Measurements from ENCODE around the gene FABP6.

The FABP6 gene

GRCh38 chr5:160209917-160210316 is 19.4 kb upstream of the FABP6 start:
- no peak overlapping the region for H3K4me3 ChIP-seq (ENCODE audit: low read depth, low read length)
- no peak overlapping the region for H2BK120ac ChIP-seq (ENCODE audit: insufficient read depth, low read length, poor library complexity)
- H4K8ac ChIP-seq (ENCODE audit: low read depth, low read length): no peak overlapping the region
- H3K23ac ChIP-seq (ENCODE audit: low read length): no peak overlapping the region
- peak; percentile 12 to 66 for DNase-seq
- H4K91ac ChIP-seq (ENCODE audit: low read depth, low read length): no peak overlapping the region
- H3K14ac ChIP-seq (ENCODE audit: low read length): no peak overlapping the region
- no peak overlapping the region for H2BK12ac ChIP-seq (ENCODE audit: low read length)
- no peak overlapping the region for H3K9ac ChIP-seq (ENCODE audit: low read length)
- H2AK5ac ChIP-seq (ENCODE audit: low read length): no peak overlapping the region
- no peaks in the 10 kb centered on the region for H3K36me3 ChIP-seq (ENCODE audit: control insufficient read depth in 1 of 2, insufficient read depth in 2 of 2, low read length in 2 of 2)
- H3K79me1 ChIP-seq (ENCODE audit: low read length): no peaks in the 10 kb centered on the region
- no peaks in the 10 kb centered on the region for H3K79me2 ChIP-seq (ENCODE audit: control insufficient read depth, insufficient read depth, low read length, poor library complexity)
- H3K4me1 ChIP-seq (ENCODE audit: control insufficient read depth in 1 of 2, insufficient read depth in 2 of 2, low read length in 2 of 2): peaks cover 3 to 6% of the 10 kb centered on the region in 2 experiments
- H3K4me2 ChIP-seq (ENCODE audit: low read length): no peak overlapping the region
- H3K27me3 ChIP-seq (ENCODE audit: insufficient read depth, low read length): no peaks in the 10 kb centered on the region
- no peak overlapping the region for H3K18ac ChIP-seq (ENCODE audit: low read length)
- no peak overlapping the region for H3K27ac ChIP-seq (ENCODE audit: low read depth, low read length)
- no peak overlapping the region for H2AFZ ChIP-seq (ENCODE audit: insufficient read depth, low read length, poor library complexity)
- no peak overlapping the region for H2BK5ac ChIP-seq (ENCODE audit: low read depth, low read length, poor library complexity)
- no peaks in the 10 kb centered on the region for H3K9me3 ChIP-seq (ENCODE audit: insufficient read depth, low read depth, low read length)
- WGBS (ENCODE audit: extremely low coverage, insufficient coverage, insufficient read length): no CpG with 5 or more reads among the region's 2 CpGs
- H4K12ac ChIP-seq (ENCODE audit: low read depth, low read length): no peak overlapping the region
- no peak overlapping the region for H3K4ac ChIP-seq (ENCODE audit: low read depth, low read length)

GRCh38 chr5:160210606-160211005 is 18.7 kb upstream of the FABP6 start:
- no CpG with 5 or more reads among the region's 9 CpGs for WGBS (ENCODE audit: extremely low coverage, insufficient coverage, insufficient read length)
- H3K36me3 ChIP-seq (ENCODE audit: control insufficient read depth in 1 of 2, insufficient read depth in 2 of 2, low read length in 2 of 2): no peaks in the 10 kb centered on the region
- no peak for DNase-seq
- H4K12ac ChIP-seq (ENCODE audit: low read depth, low read length): no peak overlapping the region
- no peak overlapping the region for H2AFZ ChIP-seq (ENCODE audit: insufficient read depth, low read length, poor library complexity)
- H3K4me3 ChIP-seq (ENCODE audit: low read depth, low read length): no peak overlapping the region
- no peak overlapping the region for H3K27ac ChIP-seq (ENCODE audit: low read depth, low read length)
- H2BK5ac ChIP-seq (ENCODE audit: low read depth, low read length, poor library complexity): no peak overlapping the region
- no peak overlapping the region for H3K4ac ChIP-seq (ENCODE audit: low read depth, low read length)
- peaks cover 3 to 6% of the 10 kb centered on the region in 2 experiments for H3K4me1 ChIP-seq (ENCODE audit: control insufficient read depth in 1 of 2, insufficient read depth in 2 of 2, low read length in 2 of 2)
- H2BK120ac ChIP-seq (ENCODE audit: insufficient read depth, low read length, poor library complexity): no peak overlapping the region
- H3K79me1 ChIP-seq (ENCODE audit: low read length): no peaks in the 10 kb centered on the region
- H3K4me2 ChIP-seq (ENCODE audit: low read length): no peak overlapping the region
- no peak overlapping the region for H2AK5ac ChIP-seq (ENCODE audit: low read length)
- H3K79me2 ChIP-seq (ENCODE audit: control insufficient read depth, insufficient read depth, low read length, poor library complexity): no peaks in the 10 kb centered on the region
- H3K23ac ChIP-seq (ENCODE audit: low read length): no peak overlapping the region
- no peak overlapping the region for H2BK12ac ChIP-seq (ENCODE audit: low read length)
- H3K14ac ChIP-seq (ENCODE audit: low read length): no peak overlapping the region
- no peak overlapping the region for H3K9ac ChIP-seq (ENCODE audit: low read length)
- H3K9me3 ChIP-seq (ENCODE audit: insufficient read depth, low read depth, low read length): no peaks in the 10 kb centered on the region
- H4K91ac ChIP-seq (ENCODE audit: low read depth, low read length): no peak overlapping the region
- no peak overlapping the region for H3K18ac ChIP-seq (ENCODE audit: low read length)
- H4K8ac ChIP-seq (ENCODE audit: low read depth, low read length): no peak overlapping the region
- H3K27me3 ChIP-seq (ENCODE audit: insufficient read depth, low read length): no peaks in the 10 kb centered on the region

GRCh38 chr5:160211352-160211751 is 18.0 kb upstream of the FABP6 start:
- Histone ChIP-seq H3K9me3 (ENCODE audit: insufficient read depth, low read depth, low read length) (no peaks in the 10 kb centered on the region), H3K4me1 (ENCODE audit: control insufficient read depth in 1 of 2, insufficient read depth in 2 of 2, low read length in 2 of 2) (peaks cover 3 to 6% of the 10 kb centered on the region in 2 experiments), H3K4ac (ENCODE audit: low read depth, low read length) (no peak overlapping the region), H2BK12ac (ENCODE audit: low read length) (no peak overlapping the region), H3K27ac (ENCODE audit: low read depth, low read length) (no peak overlapping the region), H3K36me3 (ENCODE audit: control insufficient read depth in 1 of 2, insufficient read depth in 2 of 2, low read length in 2 of 2) (no peaks in the 10 kb centered on the region), H3K79me2 (ENCODE audit: control insufficient read depth, insufficient read depth, low read length, poor library complexity) (no peaks in the 10 kb centered on the region), H2BK5ac (ENCODE audit: low read depth, low read length, poor library complexity) (no peak overlapping the region), H3K14ac (ENCODE audit: low read length) (no peak overlapping the region), H3K18ac (ENCODE audit: low read length) (no peak overlapping the region), H3K9ac (ENCODE audit: low read length) (no peak overlapping the region), H4K8ac (ENCODE audit: low read depth, low read length) (no peak overlapping the region), H3K4me2 (ENCODE audit: low read length) (no peak overlapping the region), H3K23ac (ENCODE audit: low read length) (no peak overlapping the region), H3K27me3 (ENCODE audit: insufficient read depth, low read length) (no peaks in the 10 kb centered on the region), H2BK120ac (ENCODE audit: insufficient read depth, low read length, poor library complexity) (no peak overlapping the region), H3K4me3 (ENCODE audit: low read depth, low read length) (no peak overlapping the region), H2AK5ac (ENCODE audit: low read length) (no peak overlapping the region), H2AFZ (ENCODE audit: insufficient read depth, low read length, poor library complexity) (no peak overlapping the region), H4K12ac (ENCODE audit: low read depth, low read length) (no peak overlapping the region), H3K79me1 (ENCODE audit: low read length) (no peaks in the 10 kb centered on the region), H4K91ac (ENCODE audit: low read depth, low read length) (no peak overlapping the region)
- no CpG with 5 or more reads among the region's 2 CpGs for WGBS (ENCODE audit: extremely low coverage, insufficient coverage, insufficient read length)
- no peak for DNase-seq

GRCh38 chr5:160213537-160213936 is 15.8 kb upstream of the FABP6 start:
- Histone ChIP-seq H3K79me2 (ENCODE audit: control insufficient read depth, insufficient read depth, low read length, poor library complexity) (no peaks in the 10 kb centered on the region), H3K9me3 (ENCODE audit: insufficient read depth, low read depth, low read length) (no peaks in the 10 kb centered on the region), H2BK120ac (ENCODE audit: insufficient read depth, low read length, poor library complexity) (no peak overlapping the region), H3K4me1 (ENCODE audit: control insufficient read depth in 1 of 2, insufficient read depth in 2 of 2, low read length in 2 of 2) (peaks cover 3 to 6% of the 10 kb centered on the region in 2 experiments), H3K27me3 (ENCODE audit: insufficient read depth, low read length) (no peaks in the 10 kb centered on the region), H2AFZ (ENCODE audit: insufficient read depth, low read length, poor library complexity) (no peak overlapping the region), H4K12ac (ENCODE audit: low read depth, low read length) (no peak overlapping the region), H4K91ac (ENCODE audit: low read depth, low read length) (no peak overlapping the region), H3K79me1 (ENCODE audit: low read length) (no peaks in the 10 kb centered on the region), H3K4me2 (ENCODE audit: low read length) (no peak overlapping the region), H3K9ac (ENCODE audit: low read length) (no peak overlapping the region), H3K23ac (ENCODE audit: low read length) (no peak overlapping the region), H3K4me3 (ENCODE audit: low read depth, low read length) (no peak overlapping the region), H4K8ac (ENCODE audit: low read depth, low read length) (no peak overlapping the region), H2BK12ac (ENCODE audit: low read length) (no peak overlapping the region), H3K4ac (ENCODE audit: low read depth, low read length) (no peak overlapping the region), H2AK5ac (ENCODE audit: low read length) (no peak overlapping the region), H2BK5ac (ENCODE audit: low read depth, low read length, poor library complexity) (no peak overlapping the region), H3K14ac (ENCODE audit: low read length) (no peak overlapping the region), H3K36me3 (ENCODE audit: control insufficient read depth in 1 of 2, insufficient read depth in 2 of 2, low read length in 2 of 2) (no peaks in the 10 kb centered on the region), H3K27ac (ENCODE audit: low read depth, low read length) (no peak overlapping the region), H3K18ac (ENCODE audit: low read length) (no peak overlapping the region)
- WGBS (ENCODE audit: extremely low coverage, insufficient coverage, insufficient read length): no CpG with 5 or more reads among the region's 5 CpGs
- peak in 1 of 2 donors; percentile 45 for DNase-seq
